ENCODE results near the gene BTBD2.

GRCh38 chr19:2051773-2052704 lies 36.5 kb upstream of the BTBD2 start:
- TF ChIP-seq ZFP3 (CRISPR knock-in tag; IDR thresholded peaks at IDR 0.05) (no peak), ZFP30 (CRISPR knock-in tag; IDR thresholded peaks at IDR 0.05) (no peak), ISL1 (CRISPR knock-in tag; IDR thresholded peaks at IDR 0.05) (no peak), RARB (CRISPR knock-in tag; IDR thresholded peaks at IDR 0.05) (no peak), ZNF70 (CRISPR knock-in tag; IDR thresholded peaks at IDR 0.05) (no peak), ARNTL (CRISPR knock-in tag; IDR thresholded peaks at IDR 0.05; ENCODE audit: borderline replicate concordance, low read depth) (no peak)
